Adipose tissue (tissue), 3 donors: ENCODE results near the gene SBNO1. TPM values are rescaled to one million over a fixed set of nuclear protein-coding genes. Genes with fewer than 3 reads are reported as not detected.

Source experiments
- H3K27ac ChIP-seq: one replicate; pipeline ENCODE4 v1.5.1; 2013; ENCODE audit warnings: low read depth, low read length
- WGBS, 3 donors: extraction: QIAGEN DNeasy Blood & Tissue Kit; methylation state at CpG; one replicate each; pipeline ENCODE4 v1.1.7; 2013; 5-methylcytosine and 5-hydroxymethylcytosine counted together
- polyA plus RNA-seq, 3 donors: library from polyadenylated mRNA; stranded (reverse); fragments of 200-250 nt; gene quantifications; one replicate each; pipeline ENCODE4 v1.2.3, GENCODE V29; 2013
- donor health status: healthy with polysubstance abuse.
- donor health status: Bipolar disorder and iron deficiency.
- donor health status: healthy.

The SBNO1 gene
- polyA plus RNA-seq, 3 donors: 2.9 to 5.2 (median 4.9) TPM

DNA sequence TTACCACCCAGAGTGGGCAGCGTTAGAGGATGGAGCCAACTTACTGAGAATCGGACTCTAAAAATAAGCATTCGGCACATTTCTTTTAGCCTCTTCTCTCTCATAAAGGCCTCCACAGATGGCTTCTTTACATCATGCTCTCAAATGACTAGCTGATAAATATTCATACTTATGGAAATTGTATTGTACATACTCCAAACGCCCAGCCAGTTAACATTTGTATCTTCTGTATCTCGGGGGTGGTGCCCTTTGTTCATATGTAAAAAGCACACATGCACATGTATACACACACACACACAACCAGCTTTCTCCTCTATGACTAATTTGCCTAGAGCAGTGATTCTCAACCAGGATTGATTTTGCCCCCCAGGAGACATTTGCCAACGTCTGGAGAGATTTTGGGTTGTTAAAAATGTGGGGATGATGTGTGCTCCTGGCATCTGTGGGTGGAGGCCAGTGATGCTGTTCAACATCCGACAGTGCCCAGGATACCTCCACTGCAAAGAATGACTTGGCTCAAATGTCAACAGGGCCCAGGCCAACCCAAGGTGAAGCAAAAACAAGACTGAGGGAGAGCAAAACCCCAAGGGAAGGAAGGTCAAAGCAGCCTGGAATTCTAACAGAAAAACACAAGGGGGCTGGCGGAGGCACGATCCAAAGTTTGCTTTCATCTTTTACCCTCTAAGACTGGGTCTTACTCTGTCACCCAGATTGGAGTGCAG lies 77.8 kb downstream of the SBNO1 start:
- no peak overlapping the region for H3K27ac ChIP-seq
- WGBS, 3 donors: 69 to 78% (median 73%) methylated on average over 9 of the region's 9 CpGs

DNA sequence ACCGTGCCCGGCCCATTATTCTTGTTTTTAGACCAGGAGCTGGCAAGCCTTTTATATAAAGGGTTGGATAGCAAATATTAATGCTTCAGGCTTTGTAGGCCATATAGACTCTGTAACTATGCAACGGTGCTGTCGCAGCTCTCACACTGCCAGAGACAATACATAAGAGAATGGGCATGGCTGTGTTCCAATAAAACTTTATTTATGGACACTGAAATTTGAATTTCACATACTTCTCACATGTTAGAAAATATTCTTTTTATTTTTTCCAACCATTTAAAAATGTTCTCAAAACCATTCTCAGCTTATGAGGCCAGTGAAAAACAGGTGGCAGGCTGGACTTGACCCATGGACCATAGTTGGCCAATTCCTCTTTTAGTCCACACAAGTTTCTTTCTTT lies 80.0 kb downstream of the SBNO1 start:
- WGBS, 3 donors: 95 to 99% (median 98%) methylated on average over 4 of the region's 4 CpGs
- H3K27ac ChIP-seq: no peak overlapping the region

GRCh38 chr12:123283461-123283860 lies 81.2 kb downstream of the SBNO1 start:
- H3K27ac ChIP-seq: no peak overlapping the region
- 93 to 95% (median 93%) methylated on average over 8 of the region's 8 CpGs for WGBS, 3 donors

DNA sequence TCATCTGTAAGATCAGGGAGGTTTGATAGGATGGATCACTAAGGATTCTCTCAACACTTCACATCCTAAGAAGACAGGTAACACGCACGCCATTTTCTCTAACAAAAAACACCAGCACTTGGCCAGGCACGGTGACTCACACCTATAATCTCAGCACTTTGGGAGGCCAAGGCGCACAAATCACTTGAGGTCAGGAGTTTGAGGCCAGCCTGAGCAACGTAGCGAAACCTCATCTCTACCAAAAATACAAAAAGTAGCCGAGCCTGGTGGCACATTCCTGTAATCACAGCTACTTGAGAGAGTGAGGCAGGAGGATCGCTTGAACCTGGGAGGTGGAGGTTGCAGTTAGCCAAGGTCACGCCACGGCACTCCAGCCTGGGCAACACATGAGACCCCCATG lies 82.5 kb downstream of the SBNO1 start:
- 90 to 94% (median 91%) methylated on average over 10 of the region's 10 CpGs for WGBS, 3 donors
- no peak overlapping the region for H3K27ac ChIP-seq

GRCh38 chr12:123280971-123281370 lies 83.7 kb downstream of the SBNO1 start:
- no peak overlapping the region for H3K27ac ChIP-seq
- WGBS, 3 donors: 58 to 84% (median 70%) methylated on average over 2 of the region's 2 CpGs

DNA sequence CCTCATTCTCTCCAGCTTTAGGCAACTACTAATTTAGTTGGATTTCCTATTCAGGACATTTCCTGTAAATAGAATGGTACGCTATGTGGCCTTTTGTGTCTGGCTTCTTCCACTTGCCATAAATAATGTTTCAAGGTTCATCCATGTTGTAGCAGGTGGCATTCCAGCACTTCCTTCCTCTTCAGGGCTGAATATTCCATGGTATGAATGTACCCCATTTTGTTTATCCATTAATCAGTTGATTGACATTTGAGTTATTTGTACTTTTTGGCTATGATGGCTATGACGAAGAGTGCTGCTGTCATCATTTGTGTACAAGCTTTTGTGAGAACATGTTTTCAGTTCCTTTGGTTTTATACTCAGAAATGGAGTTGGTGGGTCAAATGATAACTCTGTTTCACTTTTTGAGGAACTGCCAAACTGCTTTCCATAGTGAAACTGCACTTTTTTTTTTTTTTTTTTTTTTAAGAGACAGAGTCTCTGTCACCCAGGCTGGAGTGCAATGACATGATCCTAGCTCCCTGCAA lies 86.5 kb downstream of the SBNO1 start:
- no peak overlapping the region for H3K27ac ChIP-seq
- WGBS, 3 donors: 44 to 74% (median 44%) methylated on average over 2 of the region's 2 CpGs

DNA sequence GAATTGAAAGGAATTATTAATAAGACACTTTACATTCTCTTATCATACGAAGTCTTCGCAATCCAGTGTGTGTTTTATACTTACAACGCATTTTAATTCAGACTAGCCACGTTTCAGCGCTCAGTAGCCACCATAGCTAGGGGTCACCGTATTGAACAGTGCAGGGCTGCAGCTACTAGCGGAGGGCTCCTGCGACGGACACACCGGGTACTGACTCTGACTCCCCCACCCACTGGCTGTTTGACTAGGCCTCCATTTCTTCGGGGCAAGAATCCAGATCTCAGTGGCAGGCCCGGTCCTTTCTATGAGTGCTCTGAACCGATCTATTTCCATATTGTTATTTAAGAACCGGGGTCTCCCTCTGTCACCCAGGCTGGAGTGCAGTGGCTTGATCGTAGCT lies 91.5 kb downstream of the SBNO1 start:
- WGBS, 3 donors: 86 to 89% (median 87%) methylated on average over 15 of the region's 15 CpGs
- H3K27ac ChIP-seq: no peak overlapping the region

DNA sequence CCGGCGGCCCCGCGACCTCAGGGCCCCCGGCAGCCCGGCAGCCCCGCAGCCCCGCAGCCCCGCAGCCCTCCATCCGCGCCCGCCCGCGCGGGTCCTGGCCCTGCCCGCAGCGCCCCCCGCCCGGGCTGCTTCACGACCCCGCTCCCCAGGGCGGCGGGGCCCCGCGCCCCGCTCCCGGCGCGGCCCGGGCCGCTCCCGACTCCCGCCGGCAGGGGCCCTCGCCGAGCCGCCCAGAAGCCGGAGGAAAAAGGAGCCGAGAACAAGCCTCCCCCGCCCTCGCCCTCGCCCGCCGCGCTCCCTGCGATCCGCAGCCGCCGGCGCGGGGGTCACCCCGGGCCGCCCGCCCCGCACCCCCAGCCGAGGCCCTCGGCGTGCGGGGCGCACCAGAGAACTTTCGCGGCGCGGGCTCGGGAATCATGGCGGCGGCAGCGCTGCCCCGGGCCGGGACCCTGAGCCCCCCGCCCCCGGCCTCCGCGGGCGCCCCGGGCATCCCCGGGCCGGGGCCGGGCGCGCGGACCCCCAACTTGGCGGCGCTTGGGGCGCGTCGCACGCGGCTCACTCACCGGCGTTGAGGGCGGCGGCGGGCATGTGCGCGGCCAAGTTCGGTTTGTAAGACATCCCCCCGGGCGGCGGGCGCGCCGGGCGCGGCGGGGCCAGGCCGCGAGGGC lies 93.5 kb downstream of the SBNO1 start:
- 0 to 1% (median 1%) methylated on average over 46 to 101 of the region's 108 CpGs for WGBS, 3 donors
- H3K27ac ChIP-seq: peak overlapping the region; percentile 13

DNA sequence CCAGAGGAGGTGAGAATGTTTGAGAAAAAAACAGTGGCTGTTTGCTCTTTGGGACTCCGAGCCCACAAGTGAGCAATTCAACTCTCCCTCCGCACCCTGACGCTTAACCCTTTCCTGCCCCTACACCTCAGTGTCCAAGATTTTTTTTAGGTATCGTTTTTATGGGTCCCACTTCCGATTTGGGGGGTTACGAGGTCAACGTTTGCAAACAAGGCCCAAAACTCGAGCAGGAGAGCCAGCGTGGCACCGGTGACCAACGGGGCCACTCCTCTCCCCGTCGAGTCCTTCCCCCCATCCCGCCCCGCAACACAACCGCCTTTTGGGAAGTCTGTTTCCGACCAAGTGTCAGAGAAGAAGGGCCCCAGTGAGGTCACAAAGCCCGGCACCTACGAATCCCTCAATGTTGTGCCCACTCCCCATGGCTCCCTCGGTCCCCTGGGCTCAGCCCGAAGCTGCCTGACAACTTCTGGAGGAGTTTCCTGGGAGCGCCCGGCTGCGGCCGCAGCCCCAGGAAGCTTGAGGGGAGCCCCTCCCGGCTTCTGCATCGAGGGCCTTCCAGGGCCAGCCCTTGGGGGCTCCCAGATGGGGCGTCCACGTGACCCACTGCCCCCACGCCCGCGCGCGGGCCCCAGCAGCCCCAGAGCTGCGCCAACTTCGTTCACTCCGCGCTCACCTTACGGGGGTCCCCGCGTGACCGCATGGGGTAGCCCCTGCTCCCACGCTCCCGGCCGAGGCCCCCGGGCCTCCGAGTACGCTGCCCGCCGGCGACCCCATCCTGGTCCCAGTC lies 94.2 kb downstream of the SBNO1 start:
- WGBS, 3 donors: 0 to 1% (median 0%) methylated on average over 46 to 51 of the region's 51 CpGs

DNA sequence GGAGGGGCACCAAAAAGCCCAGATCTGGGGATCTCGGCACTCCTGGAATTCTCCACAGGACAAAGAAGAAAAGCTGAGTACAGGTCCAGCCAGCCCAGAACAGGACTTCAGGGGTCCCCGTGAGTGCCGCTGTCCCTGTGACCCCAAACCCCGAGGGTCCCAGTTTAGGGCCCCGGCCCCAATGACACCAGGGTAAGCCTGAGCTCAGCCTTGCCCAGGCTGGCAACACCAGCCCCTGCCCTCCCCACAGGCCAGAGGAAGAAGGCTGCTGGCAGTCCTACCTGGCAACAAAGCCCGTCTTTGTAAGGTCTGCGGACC lies 94.8 kb downstream of the SBNO1 start:
- WGBS, 3 donors: 1 to 3% (median 2%) methylated on average over 7 of the region's 7 CpGs
- H3K27ac ChIP-seq: no peak overlapping the region

More for the DNA sequence above, 94.2 kb downstream of the SBNO1 start:
- H3K27ac ChIP-seq: no peak overlapping the region

DNA sequence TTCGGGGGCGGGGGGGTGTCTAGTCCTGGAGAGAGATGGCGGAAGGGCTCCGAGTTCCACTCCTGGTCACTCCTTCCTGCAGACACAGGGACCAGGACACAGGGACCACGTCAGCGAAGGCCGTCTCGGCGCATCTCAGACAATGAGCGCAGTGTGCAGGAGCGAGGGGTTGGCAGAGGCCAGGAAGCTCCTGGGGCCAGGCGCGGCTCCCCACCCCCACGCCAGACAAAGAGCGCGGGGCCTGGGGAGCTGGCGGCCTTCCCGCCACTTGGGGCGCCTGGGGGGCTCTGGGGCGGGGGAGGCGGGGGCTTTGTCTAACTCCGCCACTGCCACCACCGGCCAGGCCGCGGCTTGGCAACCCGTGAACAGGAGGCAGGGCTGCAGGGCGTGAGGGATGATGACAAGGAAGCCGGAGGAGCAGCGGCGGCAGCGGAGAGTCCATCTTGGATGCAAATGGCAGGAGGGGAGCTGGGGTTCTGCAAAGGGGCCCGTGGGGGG lies 95.2 kb downstream of the SBNO1 start:
- no peak overlapping the region for H3K27ac ChIP-seq
- WGBS, 3 donors: 4 to 5% (median 5%) methylated on average over 24 to 32 of the region's 32 CpGs

GRCh38 chr12:123268850-123269249 lies 95.8 kb downstream of the SBNO1 start:
- 53 to 73% (median 55%) methylated on average over 13 of the region's 13 CpGs for WGBS, 3 donors
- no peak overlapping the region for H3K27ac ChIP-seq

DNA sequence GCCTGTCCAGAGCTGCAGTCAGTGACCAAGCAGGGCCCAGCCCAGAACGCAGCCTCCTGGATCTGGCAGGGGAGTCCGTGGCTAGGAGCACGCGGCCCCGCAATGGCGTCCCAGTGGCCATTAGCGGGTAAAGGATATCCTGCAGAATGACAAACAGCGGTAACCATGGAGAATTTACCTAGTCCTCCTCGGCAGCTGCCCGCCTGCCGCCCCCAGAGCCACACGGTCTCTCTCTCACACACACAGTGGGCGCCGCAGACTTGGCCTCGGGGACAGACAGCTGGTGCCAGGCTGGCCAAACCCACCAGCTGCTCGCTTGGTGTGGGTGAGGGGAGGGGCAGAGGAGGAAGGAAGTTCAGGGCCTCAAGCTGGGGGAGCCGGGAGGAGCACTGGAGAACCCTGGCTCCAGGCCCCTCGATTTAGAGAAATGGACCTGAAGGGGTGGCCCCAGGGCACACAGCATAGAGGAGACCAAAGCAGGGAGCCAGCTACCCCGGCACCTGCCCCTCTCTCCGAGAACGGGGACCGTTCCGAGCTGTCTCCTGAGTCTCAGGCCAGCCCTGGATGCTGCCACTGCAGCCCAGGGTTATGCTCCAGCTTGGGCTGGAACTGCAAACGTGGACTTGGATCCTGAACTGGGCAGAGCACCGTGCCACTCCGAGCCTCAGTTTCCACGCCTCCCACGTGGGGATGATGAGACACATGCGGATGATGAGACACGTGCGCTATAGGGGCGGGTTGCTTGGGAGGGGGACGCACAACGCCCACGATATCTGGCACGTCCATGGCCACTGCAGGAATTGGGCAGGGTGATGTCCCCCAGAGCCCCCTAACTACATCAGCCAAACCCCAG lies 96.4 kb downstream of the SBNO1 start:
- WGBS, 3 donors: 36 to 48% (median 42%) methylated on average over 35 to 36 of the region's 36 CpGs
- H3K27ac ChIP-seq: no peak overlapping the region

- WGBS, 3 donors: 88 to 93% (median 92%) methylated on average over 7 of the region's 7 CpGs
- no peak overlapping the region for H3K27ac ChIP-seq
Measured at GRCh38 chr12:123267335-123267920, 97.2 kb downstream of the SBNO1 start.

GRCh38 chr12:123266679-123267277 lies 97.9 kb downstream of the SBNO1 start:
- H3K27ac ChIP-seq: no peak overlapping the region
- WGBS, 3 donors: 85 to 91% (median 88%) methylated on average over 19 of the region's 19 CpGs

DNA sequence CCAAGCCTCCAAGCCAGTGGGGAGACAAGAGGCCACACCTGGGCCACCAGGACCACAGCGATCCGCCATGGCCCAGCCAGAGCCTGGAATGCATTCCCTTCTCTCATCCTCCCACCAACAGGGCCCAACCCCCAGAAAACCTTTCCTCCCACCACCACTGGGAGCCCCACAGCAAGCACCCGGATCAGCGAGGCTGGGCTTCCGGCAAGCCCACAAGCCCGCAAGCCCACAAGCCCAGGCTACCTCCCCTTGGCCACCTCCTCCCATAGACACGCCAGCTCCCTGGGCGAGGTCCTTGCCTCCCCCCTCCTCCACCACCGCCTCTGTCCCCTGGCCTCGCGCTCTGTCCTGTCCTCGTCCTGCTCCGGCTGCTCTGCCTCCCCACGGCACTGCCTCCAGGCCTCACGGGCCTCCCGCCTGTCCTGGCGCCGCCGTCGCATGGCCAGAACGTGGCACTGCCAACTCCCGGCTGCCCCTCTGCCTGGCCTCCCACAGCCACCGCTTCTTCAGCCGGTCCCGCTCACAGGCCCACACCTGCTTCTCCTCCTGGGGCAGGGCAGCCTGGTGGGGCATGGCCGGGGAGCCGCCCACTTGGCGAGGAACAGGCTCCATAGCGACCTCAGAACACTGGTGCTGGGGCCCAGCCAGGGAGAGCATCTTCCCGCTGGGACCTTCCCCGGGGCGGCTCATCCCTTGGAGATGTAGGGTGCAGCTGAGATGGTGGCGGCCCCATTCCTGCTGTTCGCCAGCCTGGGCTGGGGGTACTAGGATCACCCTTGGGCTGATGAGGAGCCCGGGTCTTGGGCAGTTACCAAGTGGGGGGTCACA lies 98.6 kb downstream of the SBNO1 start:
- 85 to 86% (median 85%) methylated on average over 34 to 35 of the region's 35 CpGs for whole genome bisulfite sequencing, 3 donors
- H3K27ac ChIP-seq: no peak overlapping the region

- H3K27ac ChIP-seq: no peak overlapping the region
- WGBS, 3 donors: 55 to 60% (median 57%) methylated on average over 7 of the region's 7 CpGs
Measured at GRCh38 chr12:123264642-123265041, 100.0 kb downstream of the SBNO1 start.
